Inflammatory macrophage treated with lipopolysaccharide for 4 hours (primary cell): ENCODE measurements around the gene DNAH11.

Experiments
- DNase-seq: peaks from one replicate; pipeline ENCODE4 v3.0.0-alpha.2; 2020

Gene DNAH11

GRCh38 chr7:21942955-21943354, 400.1 kb downstream of the DNAH11 start:
- no peak for DNase-seq

- DNase-seq: no peak
These were observed 400.6 kb downstream of the DNAH11 start for GRCh38 chr7:21943436-21943835.

GRCh38 chr7:21944616-21945453, 402.0 kb downstream of the DNAH11 start:
- peak; percentile 29 for DNase-seq

- peak; percentile 69 for DNase-seq
These were observed 402.8 kb downstream of the DNAH11 start, which contains the start of gene CDCA7L for GRCh38 chr7:21945454-21946221. Gene CDCA7L, minus strand, starts transcription at chr7:21945899. Its CDS starts 95 bp downstream, at chr7:21945804.

- no peak for DNase-seq
These were observed 403.4 kb downstream of the DNAH11 start for GRCh38 chr7:21946222-21946709.

- DNase-seq: no peak
These were observed 404.2 kb downstream of the DNAH11 start for GRCh38 chr7:21947056-21947455.

GRCh38 chr7:21947946-21948345, 405.1 kb downstream of the DNAH11 start:
- DNase-seq: peak; percentile 69

GRCh38 chr7:21948364-21948763, 405.5 kb downstream of the DNAH11 start:
- no peak for DNase-seq

- DNase-seq: no peak
These were observed 406.2 kb downstream of the DNAH11 start for GRCh38 chr7:21948887-21949540.
